ENCODE results near the gene KCNMA1.

GRCh38 chr10:76920581-76920980 lies 717.0 kb downstream of the KCNMA1 start:
- TF ChIP-seq CTCF (IDR thresholded peaks at IDR 0.05; ENCODE audit: low read depth, low read length), result no peak
- no peak for TF ChIP-seq POLR2A (IDR thresholded peaks at IDR 0.05; ENCODE audit: extremely low read depth, insufficient read length)

Data from NB4 (cell line).